Measurements from ENCODE around the gene CYP4Z1.
"Not testable (repeated sequence)": the region's sequence is repeated elsewhere in the genome, so short reads cannot be mapped to it uniquely, and the experiment has no call there.

CYP4Z1 gene, protein sequence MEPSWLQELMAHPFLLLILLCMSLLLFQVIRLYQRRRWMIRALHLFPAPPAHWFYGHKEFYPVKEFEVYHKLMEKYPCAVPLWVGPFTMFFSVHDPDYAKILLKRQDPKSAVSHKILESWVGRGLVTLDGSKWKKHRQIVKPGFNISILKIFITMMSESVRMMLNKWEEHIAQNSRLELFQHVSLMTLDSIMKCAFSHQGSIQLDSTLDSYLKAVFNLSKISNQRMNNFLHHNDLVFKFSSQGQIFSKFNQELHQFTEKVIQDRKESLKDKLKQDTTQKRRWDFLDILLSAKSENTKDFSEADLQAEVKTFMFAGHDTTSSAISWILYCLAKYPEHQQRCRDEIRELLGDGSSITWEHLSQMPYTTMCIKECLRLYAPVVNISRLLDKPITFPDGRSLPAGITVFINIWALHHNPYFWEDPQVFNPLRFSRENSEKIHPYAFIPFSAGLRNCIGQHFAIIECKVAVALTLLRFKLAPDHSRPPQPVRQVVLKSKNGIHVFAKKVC

GRCh38 chr1:47067097-47067594, at the start of gene CYP4Z1:
Gene CYP4Z1 (plus strand): TSS chr1:47067231. CDS start chr1:47067491, 260 bp downstream.
- no peak for DNase-seq (ENCODE audit: low read depth in 2 of 2)

GRCh38 chr1:47021070-47021469, 46.0 kb upstream of the CYP4Z1 start:
- no peak for DNase-seq (ENCODE audit: low read depth in 2 of 2)

DNA sequence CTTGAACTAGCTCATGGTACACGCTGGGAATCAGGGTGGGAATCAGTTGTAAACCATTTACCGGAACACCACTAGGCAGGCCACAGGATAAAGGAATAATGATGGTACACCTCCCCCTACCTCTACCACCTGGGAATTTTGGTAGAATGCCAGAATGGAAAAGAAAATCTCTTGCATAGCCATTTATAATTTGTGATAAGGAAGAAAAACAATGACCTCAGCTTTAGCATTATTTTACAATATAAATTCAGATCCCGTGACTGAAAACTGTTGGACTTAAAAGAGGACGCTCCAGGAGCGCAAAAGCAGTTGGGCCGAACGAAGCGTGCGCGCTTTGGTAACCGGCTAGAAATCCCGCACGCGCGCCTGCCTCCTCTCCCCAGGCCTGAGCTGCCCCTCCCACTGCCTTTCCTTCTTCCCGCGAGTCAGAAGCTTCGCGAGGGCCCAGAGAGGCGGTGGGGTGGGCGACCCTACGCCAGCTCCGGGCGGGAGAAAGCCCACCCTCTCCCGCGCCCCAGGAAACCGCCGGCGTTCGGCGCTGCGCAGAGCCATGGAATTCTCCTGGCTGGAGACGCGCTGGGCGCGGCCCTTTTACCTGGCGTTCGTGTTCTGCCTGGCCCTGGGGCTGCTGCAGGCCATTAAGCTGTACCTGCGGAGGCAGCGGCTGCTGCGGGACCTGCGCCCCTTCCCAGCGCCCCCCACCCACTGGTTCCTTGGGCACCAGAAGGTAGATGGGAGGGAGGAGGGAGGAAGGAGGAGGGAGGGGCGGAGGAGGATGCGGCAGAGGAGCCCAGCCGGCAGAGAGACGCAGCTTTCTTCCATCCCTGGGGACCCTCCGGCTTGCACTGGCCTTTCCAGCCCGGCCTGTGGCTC, 43.5 kb upstream of the CYP4Z1 start, which contains the start of gene CYP4X1:
Gene CYP4X1 (plus strand): TSS at position 402 of the 873 bp plus-strand sequence. CDS start 149 bp downstream, at position 551.
- no peak for DNase-seq (ENCODE audit: low read depth in 2 of 2)

DNA sequence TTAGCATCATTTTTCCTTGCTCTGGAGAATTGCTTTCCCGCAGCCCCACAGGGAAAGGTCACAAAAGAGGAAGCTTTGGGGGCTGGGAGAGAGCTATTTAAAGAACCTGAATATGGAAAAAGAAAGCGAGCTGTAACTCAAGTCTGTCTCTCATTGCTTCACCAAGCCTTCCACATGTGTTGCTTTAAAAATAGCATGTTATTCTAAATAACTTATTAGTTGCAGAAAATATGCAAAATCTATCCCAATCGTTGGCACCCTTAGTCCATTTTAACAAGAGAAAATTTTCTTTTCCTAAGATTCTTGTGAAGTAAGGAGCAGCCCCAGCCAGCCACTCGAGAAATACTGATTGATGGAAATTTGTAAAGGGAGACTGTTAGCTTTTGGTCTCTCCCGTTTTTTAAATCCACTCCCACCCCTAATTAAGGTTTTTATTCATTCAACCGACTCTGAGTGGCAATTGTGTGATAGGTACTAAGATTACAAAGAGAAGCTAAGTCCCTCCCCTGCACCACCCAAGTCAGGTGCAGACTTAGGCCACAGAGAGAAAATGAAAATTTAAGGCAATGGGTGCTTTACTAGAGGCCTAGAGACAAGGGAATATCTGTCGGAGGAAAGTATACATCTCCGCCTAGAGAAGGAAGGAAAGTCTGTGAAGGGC, 42.8 kb upstream of the CYP4Z1 start:
- DNase-seq (ENCODE audit: low read depth in 2 of 2), result no peak

GRCh38 chr1:47030170-47030805, 36.7 kb upstream of the CYP4Z1 start:
- no peak for DNase-seq (ENCODE audit: low read depth in 2 of 2)

- DNase-seq (ENCODE audit: low read depth in 2 of 2), result no peak
Observed at GRCh38 chr1:47031059-47031458, 36.0 kb upstream of the CYP4Z1 start.

- DNase-seq (ENCODE audit: low read depth in 2 of 2), result no peak
Observed at GRCh38 chr1:47031585-47031984, 35.4 kb upstream of the CYP4Z1 start.

- DNase-seq (ENCODE audit: low read depth in 2 of 2), result no peak
Observed at GRCh38 chr1:47036764-47037163, 30.3 kb upstream of the CYP4Z1 start.

- DNase-seq (ENCODE audit: low read depth in 2 of 2), result no peak
Observed at GRCh38 chr1:47059376-47059775, 7.7 kb upstream of the CYP4Z1 start.

DNA sequence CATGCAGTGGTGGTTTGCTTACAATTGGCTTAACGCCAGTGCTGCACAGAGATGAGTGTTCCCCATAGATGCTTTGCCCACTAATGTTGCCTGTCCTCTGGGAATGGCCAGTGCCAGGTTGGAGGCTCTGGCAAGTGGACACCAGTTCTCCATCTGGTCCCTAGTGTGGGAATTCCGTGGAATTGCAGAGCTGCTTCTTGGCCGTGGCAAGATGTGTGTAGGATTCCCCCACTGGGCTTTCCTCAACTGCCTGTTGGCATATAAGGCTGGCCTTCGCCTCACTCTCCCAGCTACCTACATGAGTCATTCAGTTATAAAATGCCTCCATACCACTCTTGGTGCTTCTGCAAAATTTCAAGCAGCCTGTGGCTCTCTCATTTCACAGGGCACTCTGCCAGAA, 2.0 kb downstream of the CYP4Z1 start:
- not testable (repeated sequence) for DNase-seq (ENCODE audit: low read depth in 2 of 2)

GRCh38 chr1:47069509-47069908, 2.5 kb downstream of the CYP4Z1 start:
- DNase-seq (ENCODE audit: low read depth in 2 of 2), result not testable (repeated sequence)

- DNase-seq (ENCODE audit: low read depth in 2 of 2), result not testable (repeated sequence)
Observed at GRCh38 chr1:47089356-47089755, 22.3 kb downstream of the CYP4Z1 start.

DNA sequence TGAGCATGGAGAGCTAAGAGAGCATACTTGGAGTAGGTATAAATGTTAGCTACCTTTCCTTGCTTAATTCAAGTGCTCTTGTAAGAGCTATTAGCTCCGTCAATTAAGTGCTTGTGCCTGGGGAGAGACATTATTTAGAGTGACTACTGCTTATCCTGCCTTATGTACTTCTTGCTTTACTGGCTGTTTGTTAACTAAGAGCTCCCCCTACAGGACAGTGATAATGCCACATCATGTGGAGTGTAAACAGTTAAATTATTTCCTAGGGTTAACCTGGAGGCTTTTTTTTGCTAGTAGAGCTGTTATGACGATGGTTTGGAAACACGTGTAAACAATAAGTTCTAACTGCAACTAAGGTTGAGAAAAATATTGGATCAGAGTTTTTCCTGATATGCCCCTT, 24.4 kb downstream of the CYP4Z1 start:
- DNase-seq (ENCODE audit: low read depth in 2 of 2), result not testable (repeated sequence)

GRCh38 chr1:47104816-47105215, 37.8 kb downstream of the CYP4Z1 start:
- no peak for DNase-seq (ENCODE audit: low read depth in 2 of 2)

DNA sequence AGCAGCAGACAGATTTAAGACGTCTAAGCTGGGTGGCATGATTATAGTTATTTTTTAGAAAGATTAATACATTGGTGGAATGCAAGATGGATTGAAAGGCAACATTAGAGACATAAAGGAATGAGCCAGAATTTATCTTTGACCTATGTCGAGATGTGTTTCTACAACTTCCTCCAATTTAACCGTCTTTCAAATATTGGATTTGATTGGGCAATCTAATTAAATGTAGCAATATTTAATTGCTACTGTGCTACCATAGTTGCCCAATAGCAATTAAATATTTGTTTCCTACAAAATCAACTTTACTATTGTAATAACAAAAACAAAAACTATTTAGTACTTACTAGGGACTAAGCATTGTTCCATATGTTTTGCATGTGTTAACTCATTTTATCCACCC, 39.8 kb downstream of the CYP4Z1 start:
- DNase-seq (ENCODE audit: low read depth in 2 of 2), result no peak

DNA sequence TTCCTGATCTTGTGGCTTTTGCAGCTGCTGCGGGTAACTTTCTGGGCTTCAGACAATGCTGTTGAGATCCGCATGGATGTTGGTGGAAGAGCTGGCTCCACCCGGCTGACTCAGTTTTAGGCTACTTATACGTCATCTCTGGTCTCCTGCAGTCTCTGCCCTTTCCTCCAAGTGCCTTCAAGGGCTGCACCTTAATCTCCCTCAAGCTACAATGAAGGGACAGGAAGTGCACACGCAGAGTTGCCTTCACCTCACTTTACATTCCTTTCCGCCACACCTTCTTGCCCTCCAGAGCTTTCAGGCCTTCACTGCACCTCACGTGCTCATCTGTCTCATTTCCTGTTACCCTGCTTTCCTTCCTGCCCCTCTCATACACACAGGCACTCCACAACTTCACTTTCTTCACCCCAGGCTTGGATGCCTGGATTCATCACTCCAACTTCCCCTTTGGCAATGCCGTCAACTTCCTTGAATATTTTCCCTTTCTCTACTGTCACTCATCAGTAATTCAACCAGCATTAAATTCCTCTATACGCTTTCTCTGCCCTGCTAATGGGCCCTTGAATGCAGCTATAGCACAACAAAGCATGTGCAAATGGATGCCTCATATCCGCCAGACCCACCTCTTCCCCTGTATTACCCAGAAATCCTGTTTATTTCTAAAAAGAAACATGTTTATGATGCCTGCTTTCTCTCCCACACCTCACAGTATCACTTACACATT, 41.0 kb downstream of the CYP4Z1 start:
- not testable (repeated sequence) for DNase-seq (ENCODE audit: low read depth in 2 of 2)

DNA sequence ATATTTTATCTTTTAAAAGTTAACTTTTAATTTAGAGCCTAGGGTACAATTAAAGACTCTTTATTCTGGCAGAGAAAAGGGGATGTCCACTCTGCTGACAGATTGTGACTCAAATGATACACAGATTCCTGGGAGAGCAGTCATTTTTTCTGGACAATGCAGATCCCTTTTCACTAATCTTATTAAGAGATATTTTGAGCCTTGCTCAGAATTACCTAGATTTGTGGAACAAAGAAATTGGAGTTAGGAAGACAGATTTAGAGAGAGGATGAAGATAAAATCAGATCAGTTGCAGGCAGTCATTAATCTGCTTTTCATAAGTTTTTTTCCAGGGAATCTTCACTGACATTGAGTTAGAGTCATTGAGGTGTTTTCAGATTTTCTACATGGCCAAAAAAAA, 42.5 kb downstream of the CYP4Z1 start:
- not testable (repeated sequence) for DNase-seq (ENCODE audit: low read depth in 2 of 2)

- DNase-seq (ENCODE audit: low read depth in 2 of 2), result no peak
Observed at GRCh38 chr1:47113178-47113577, 46.1 kb downstream of the CYP4Z1 start.

GRCh38 chr1:47121039-47121438, 54.0 kb downstream of the CYP4Z1 start:
- not testable (repeated sequence) for DNase-seq (ENCODE audit: low read depth in 2 of 2)

- DNase-seq (ENCODE audit: low read depth in 2 of 2), result not testable (repeated sequence)
Observed at GRCh38 chr1:47124834-47125233, 57.8 kb downstream of the CYP4Z1 start.

Measured in activated CD4-positive, alpha-beta T cell treated with anti-CD3 and anti-CD28 coated beads for 24 hours (primary cell).